ENCODE measurements around the gene SPRYD3.

SPRYD3 gene

GRCh38 chr12:53042607-53043454 is 36.4 kb downstream of the SPRYD3 start:
- in situ Hi-C loops (cut with MboI; ENCODE audit: low sequenced_read_pairs), result loop anchor here (25.0 kb wide), 1 partner anchor 419 kb away; the partner anchor contains the start of gene PCBP2

GRCh38 chr12:53039851-53040250 is 39.3 kb downstream of the SPRYD3 start:
- in situ Hi-C loops (cut with MboI; ENCODE audit: low sequenced_read_pairs), result loop anchor here (25.0 kb wide), 1 partner anchor 422 kb away; the partner anchor contains the start of gene PCBP2

GRCh38 chr12:53036802-53037201 is 42.4 kb downstream of the SPRYD3 start:
- in situ Hi-C loops (cut with MboI; ENCODE audit: low sequenced_read_pairs), result loop anchor here (25.0 kb wide), 1 partner anchor 425 kb away; the partner anchor contains the start of gene PCBP2

- in situ Hi-C loops (cut with MboI; ENCODE audit: low sequenced_read_pairs), result loop anchor here (25.0 kb wide), 1 partner anchor 428 kb away; the partner anchor contains the start of gene PCBP2
These were observed 44.7 kb downstream of the SPRYD3 start for GRCh38 chr12:53034459-53034858.

- in situ Hi-C loops (cut with MboI; ENCODE audit: low sequenced_read_pairs), result loop anchor here (25.0 kb wide), 1 partner anchor 428 kb away; the partner anchor contains the start of gene PCBP2
These were observed 45.4 kb downstream of the SPRYD3 start for GRCh38 chr12:53033832-53034231.

GRCh38 chr12:53031616-53032015 is 47.6 kb downstream of the SPRYD3 start:
- in situ Hi-C loops (cut with MboI; ENCODE audit: low sequenced_read_pairs), result loop anchor here (25.0 kb wide), 1 partner anchor 431 kb away; the partner anchor contains the start of gene PCBP2

- in situ Hi-C loops (cut with MboI; ENCODE audit: low sequenced_read_pairs), result loop anchor here (25.0 kb wide), 1 partner anchor 435 kb away; the partner anchor contains the start of gene PCBP2
These were observed 52.2 kb downstream of the SPRYD3 start for GRCh38 chr12:53027014-53027413.

DNA sequence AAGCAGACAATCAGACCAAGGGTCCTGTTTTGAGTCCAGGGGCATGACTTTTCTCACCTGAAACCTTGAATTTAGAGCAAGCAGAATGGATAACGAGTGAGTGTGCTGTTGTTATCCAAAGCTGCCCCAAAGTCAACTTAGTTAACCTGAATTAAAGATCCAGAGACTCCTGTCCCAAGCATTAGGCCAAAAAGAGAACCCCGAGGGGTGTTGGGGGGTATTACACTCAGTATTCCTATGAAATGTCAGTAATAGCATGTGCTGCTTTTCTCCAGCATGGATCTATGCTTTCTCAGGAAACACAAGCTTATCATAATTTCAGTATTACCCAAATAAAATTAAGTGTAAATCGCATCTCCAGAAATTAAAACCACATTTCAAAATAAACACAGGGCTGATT is 53.9 kb downstream of the SPRYD3 start:
- in situ Hi-C loops (cut with MboI; ENCODE audit: low sequenced_read_pairs), result loop anchor here (25.0 kb wide), 1 partner anchor 437 kb away; the partner anchor contains the start of gene PCBP2

- in situ Hi-C loops (cut with MboI; ENCODE audit: low sequenced_read_pairs), result no loop called here
These were observed 64.5 kb downstream of the SPRYD3 start for GRCh38 chr12:53014709-53015108.

All from HL-60/S4 treated with phorbol 12-myristate 13-acetate at 8.2 ng/mL for 4 days and 3 days (cell line).